Peyer's patch (tissue), 4 donors: ENCODE data around the gene KANSL1.

ENCODE experiments used
- POLR2A ChIP-seq, 2 donors: fragments of 450-650 bp; IDR thresholded peaks; one replicate each; pipeline ENCODE4 v1.5.1; 2017; ENCODE audit warnings: antibody characterized with exemption in 2 of 2, mild to moderate bottlenecking in 2 of 2, moderate library complexity in 2 of 2
- TF ChIP-seq, protein P1 (sequence below), 6 experiments: fragments of 450-650 bp in 4 of 6; fragments of 200-600 bp in 2 of 6; sonication (generic) in 1 of 6; IDR thresholded peaks; one replicate each; pipeline ENCODE4 v1.5.1; 2017 to 2019; ENCODE audit warnings: antibody characterized with exemption in 6 of 6, mild to moderate bottlenecking in 3 of 6, moderate library complexity in 1 of 6

DNA sequence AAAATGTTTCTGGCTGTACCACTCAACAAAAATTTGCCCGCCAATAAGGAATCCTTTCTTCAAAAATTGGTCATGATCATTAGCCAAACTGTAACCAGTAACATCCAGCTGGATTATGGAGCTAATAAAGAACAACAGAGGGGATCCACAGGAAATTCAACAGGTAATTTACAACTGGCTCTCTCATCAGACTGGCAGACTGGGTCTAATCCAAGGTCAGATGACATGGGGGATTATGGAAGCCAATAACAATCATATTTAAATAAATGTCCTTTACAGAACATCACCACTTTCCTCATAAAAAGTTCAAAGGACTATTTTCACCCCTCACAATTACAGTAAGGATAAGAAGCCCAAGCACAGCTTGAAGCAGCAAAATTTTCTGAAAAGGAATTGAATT lies 66.4 kb downstream of the KANSL1 start:
- no peak for TF ChIP-seq POLR2A (IDR thresholded peaks at IDR 0.05)
- TF ChIP-seq, protein P1, sequence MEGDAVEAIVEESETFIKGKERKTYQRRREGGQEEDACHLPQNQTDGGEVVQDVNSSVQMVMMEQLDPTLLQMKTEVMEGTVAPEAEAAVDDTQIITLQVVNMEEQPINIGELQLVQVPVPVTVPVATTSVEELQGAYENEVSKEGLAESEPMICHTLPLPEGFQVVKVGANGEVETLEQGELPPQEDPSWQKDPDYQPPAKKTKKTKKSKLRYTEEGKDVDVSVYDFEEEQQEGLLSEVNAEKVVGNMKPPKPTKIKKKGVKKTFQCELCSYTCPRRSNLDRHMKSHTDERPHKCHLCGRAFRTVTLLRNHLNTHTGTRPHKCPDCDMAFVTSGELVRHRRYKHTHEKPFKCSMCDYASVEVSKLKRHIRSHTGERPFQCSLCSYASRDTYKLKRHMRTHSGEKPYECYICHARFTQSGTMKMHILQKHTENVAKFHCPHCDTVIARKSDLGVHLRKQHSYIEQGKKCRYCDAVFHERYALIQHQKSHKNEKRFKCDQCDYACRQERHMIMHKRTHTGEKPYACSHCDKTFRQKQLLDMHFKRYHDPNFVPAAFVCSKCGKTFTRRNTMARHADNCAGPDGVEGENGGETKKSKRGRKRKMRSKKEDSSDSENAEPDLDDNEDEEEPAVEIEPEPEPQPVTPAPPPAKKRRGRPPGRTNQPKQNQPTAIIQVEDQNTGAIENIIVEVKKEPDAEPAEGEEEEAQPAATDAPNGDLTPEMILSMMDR (IDR thresholded peaks at IDR 0.05): no peak
